ENCODE results near the gene PSMD13.

Gene PSMD13

GRCh38 chr11:203056-203944 is 33.5 kb upstream of the PSMD13 start:
- DNase-seq, result peak in 3 of 10 donors; percentile 4 to 67 (median 53)

DNA sequence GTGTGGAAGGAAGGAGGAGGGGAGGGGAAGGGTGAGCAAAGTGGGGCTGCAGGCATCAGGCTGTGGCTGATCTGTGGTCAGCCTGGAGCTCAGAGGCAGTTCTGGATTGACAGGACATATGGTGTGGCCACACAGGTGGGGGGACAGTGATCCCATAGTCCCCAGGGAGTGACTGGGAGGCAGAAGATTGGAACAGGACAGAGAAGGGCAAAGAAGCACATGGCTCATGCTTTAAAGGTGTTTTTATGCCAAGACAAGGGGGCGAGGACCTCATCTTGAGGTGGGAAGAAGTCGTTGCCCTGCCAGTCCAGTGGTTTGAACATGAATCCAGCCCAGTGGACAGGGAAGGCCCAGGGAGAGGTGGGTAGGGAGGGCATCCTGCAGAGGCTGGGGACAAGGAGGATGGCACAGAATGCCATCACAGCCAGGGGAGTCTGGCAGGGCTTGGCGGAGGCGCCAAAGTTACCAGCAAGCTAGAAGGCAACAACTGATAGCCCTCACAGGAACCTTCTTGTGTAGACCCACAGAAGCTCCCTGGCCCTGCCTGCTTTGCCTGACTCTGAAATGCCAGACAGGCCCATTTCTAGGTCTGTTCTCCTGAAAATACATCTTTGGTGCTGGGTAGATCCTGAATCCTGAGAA is 32.7 kb upstream of the PSMD13 start:
- intact Hi-C loops (cut with DNase I), result no loop called here
- DNase-seq, result peak in 3 of 10 donors; percentile 5 to 29 (median 28)

More at GRCh38 chr11:203056-203944, 33.5 kb upstream of the PSMD13 start:
- intact Hi-C loops (cut with DNase I), result no loop called here

GRCh38 chr11:204587-205109 is 32.1 kb upstream of the PSMD13 start:
- intact Hi-C loops (cut with DNase I), result no loop called here

DNA sequence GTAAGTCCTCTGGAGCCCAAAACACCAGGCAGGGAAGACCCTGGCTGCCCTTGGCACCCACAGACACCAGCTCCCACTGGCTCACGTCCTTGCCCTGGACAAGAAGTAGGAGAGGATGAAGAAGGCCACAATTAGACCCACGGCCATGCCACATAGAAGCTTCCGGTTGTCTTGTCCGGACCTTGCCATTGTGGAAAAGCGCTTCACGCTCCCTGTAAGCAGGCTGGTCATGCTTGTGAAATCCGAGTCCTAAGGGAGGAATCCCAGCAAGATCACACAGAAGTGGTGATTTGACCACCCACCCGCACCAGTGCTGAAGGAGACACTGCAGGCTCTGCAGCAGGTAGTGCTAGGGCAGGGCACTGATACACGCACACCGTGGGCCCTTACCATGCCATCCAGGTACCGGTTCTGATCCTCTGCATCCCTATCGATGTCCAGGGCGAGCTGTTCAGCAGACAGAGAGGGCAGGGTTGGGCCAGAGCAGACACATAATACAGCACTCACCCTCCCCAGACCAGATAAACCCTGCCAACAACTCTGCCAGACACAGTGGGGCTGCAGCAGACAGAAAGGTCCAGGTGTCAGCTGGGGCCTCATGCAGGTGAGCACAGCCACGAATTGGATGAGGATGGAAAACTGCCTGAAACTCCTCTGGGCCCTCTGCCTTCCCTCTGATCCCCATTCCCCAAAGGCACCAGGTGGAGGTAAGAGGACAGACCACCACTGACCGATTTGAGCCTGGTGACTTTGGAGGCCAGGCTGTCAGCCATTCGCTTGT is 31.4 kb upstream of the PSMD13 start:
- DNase-seq, result peak in 2 of 10 donors; percentile 48 to 64
- intact Hi-C loops (cut with DNase I), result loop anchor here (2.0 kb wide), 1 partner anchor 31 kb away; the partner anchor contains the start of genes PSMD13 and SIRT3

More at GRCh38 chr11:204587-205109, 32.1 kb upstream of the PSMD13 start:
- DNase-seq, result peak in 2 of 10 donors; percentile 61 to 62

DNA sequence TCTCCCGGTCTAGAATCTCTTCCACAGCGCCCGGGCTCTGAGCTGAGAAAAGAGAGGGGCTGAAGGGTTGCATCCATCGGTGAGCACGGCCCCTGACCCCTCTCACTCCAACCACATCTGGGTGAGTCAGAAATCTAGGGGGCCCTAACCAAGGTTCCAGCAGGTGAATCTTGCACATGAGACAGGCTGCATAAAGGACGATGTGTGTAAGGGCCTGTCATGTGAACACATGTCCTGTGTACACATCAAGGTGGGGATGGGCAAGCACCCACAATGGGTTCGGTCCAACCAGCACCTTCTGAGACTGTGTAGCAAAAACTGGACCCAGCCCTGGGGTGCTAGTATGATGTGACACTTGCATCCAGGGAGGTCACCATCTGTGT is 30.8 kb upstream of the PSMD13 start:
- peak in 3 of 10 donors; percentile 4 to 33 (median 14) for DNase-seq
- intact Hi-C loops (cut with DNase I), result loop anchor here (2.0 kb wide), 1 partner anchor 31 kb away; the partner anchor contains the start of genes PSMD13 and SIRT3

DNA sequence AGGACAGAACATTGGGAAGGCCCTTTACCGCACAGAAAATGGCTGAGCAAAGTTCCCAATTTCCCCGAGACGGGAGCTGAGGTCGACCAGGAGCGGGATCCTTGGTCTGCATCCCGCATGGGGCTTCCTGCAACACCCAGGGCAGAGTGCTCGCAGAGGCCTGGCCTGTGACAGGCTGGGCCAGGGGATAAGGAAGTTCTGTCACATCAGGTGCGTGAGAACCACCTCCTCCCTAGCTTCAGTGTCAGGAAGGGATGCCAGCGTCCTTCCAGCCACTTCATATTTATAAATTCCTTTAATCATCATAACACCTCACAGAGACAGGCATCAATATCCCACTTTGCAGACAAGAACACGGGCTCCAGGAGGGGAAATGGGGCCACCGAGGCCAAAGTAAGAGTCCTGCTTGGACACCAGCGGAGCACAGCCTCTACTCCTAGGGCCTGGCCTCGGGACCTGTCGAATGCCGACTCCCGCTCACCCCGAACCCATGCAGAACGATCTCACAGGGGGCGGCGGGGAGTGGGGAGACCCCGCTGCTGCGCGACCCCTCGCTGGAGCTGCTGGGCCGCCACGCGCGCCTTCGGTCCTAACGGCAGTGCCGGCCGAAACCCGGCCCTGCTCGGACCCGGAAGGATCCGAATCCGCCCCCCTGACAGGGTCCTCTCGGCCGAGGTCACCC is 30.1 kb upstream of the PSMD13 start:
- intact Hi-C loops (cut with DNase I), result loop anchor here (2.0 kb wide), 1 partner anchor 30 kb away; the partner anchor contains the start of genes PSMD13 and SIRT3
- DNase-seq, result peak in 3 of 10 donors; percentile 15 to 79 (median 55)

DNA sequence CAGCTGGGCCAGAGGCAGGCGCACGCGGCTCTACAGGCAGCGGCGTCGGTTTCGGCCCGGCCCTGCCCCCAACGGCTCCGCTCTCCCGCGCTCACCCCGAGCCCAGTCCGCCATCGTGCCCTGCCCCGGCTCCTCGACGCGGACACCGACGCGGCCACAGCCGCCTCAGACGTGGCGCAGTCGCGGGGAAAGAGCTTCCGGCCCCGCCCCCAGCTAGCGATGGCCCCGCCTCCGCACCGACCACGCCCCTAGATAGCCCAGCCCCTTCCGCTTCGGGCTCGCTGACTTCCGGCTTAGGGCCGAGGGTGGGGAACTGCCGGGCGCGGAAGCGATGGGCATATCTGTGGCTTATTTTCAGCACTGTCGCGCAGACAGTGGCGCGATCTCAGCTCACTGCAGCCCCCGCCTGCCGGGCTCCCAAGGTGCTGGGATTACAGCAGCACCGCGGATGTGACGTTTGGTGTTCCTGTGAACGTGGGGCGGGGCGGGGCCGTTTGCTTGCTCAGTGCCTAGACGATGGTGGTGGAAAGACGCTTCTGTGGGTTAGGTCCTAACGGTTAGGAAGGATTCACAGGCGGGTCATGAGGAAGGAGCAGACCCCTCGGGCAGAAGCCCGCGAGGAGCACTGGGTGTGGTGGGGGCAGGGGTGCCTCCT is 29.4 kb upstream of the PSMD13 start, which contains the start of the genes BET1L and RIC8A:
Gene BET1L (minus strand): TSS at position 192 of the 655 bp plus-strand sequence. CDS start 78 bp downstream, at position 114.
Gene RIC8A (plus strand): TSS at position 501 of the 655 bp plus-strand sequence. CDS start 1,147 bp downstream, outside the sequence.
- intact Hi-C loops (cut with DNase I), result loop anchor here (2.0 kb wide), 1 partner anchor 29 kb away; the partner anchor contains the start of genes PSMD13 and SIRT3
- DNase-seq, result peak; percentile 93 to 100 (median 98)

- peak in 1 of 10 donors; percentile 37 for DNase-seq
- intact Hi-C loops (cut with DNase I), result loop anchor here (2.0 kb wide), 1 partner anchor 29 kb away; the partner anchor contains the start of genes PSMD13 and SIRT3
Measured at GRCh38 chr11:207863-208180, 29.0 kb upstream of the PSMD13 start.

DNA sequence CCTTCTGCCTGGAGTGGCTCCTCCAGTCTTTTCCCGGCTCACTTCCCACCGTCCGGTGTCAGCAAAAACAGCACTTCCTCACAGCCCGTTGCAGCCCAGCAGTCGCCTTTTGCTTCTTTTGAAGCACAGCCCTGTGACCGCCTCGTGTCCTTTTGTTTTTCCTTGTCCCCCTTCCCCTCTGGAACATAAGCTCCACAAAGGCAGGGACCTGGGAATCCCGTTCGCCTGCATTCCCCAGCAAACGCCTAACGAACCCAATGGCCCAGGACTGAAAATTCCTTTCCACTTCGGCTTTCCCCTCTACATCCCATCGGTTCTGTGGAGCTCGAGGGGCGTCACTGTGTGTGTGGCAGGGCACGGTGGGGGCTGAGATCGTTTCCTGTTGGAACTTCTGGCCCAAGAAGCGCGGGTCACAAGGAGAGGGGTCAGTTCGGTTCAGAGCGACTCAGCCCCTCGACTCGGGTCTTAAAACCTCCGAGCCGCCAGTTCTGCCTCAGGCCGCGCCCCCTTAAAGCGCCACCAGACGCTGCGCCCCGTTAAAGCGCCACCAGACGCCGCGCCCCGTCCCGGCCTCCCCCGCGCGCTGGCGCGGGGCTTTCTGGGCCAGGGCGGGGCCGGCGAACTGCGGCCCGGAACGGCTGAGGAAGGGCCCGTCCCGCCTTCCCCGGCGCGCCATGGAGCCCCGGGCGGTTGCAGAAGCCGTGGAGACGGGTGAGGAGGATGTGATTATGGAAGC is 28.4 kb upstream of the PSMD13 start:
- peak; percentile 54 to 96 (median 70) for DNase-seq
- intact Hi-C loops (cut with DNase I), result no loop called here

DNA sequence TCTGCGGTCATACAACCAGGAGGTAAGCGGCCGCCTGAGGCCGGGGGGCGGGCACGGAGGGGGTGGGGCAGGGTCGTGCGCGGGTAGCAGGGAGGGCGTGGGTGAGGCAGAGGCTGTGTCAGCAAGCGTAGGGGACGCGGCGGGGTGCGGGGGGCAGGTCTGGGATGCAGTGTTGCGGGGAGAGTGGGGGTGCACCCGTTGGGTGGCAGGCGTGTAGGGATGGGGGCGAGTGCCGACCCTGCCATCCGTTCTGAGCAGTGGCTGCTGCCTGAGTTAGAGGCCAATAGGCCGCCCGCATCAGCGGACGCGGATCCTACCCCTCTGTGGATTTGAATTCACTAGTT is 27.9 kb upstream of the PSMD13 start:
- intact Hi-C loops (cut with DNase I), result no loop called here
- peak in 1 of 10 donors; percentile 87 for DNase-seq

DNA sequence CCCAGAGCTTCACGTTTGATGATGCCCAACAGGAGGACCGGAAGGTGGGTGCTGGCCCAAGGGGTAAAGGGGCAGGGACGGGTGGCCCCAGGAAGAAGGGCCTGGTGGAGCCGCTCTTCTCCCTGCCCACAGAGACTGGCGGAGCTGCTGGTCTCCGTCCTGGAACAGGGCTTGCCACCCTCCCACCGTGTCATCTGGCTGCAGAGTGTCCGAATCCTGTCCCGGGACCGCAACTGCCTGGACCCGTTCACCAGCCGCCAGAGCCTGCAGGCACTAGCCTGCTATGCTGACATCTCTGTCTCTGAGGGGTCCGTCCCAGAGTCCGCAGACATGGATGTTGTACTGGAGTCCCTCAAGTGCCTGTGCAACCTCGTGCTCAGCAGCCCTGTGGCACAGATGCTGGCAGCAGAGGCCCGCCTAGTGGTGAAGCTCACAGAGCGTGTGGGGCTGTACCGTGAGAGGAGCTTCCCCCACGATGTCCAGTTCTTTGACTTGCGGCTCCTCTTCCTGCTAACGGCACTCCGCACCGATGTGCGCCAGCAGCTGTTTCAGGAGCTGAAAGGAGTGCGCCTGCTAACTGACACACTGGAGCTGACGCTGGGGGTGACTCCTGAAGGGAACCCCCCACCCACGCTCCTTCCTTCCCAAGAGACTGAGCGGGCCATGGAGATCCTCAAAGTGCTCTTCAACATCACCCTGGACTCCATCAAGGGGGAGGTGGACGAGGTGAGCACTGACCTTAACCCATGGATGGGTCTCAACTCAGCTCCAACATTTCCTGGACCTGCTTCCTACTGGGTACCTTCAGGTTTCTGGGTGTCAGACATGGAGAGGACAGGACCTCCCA is 27.3 kb upstream of the PSMD13 start:
- peak in 2 of 10 donors; percentile 68 to 77 for DNase-seq
- intact Hi-C loops (cut with DNase I), result no loop called here

DNA sequence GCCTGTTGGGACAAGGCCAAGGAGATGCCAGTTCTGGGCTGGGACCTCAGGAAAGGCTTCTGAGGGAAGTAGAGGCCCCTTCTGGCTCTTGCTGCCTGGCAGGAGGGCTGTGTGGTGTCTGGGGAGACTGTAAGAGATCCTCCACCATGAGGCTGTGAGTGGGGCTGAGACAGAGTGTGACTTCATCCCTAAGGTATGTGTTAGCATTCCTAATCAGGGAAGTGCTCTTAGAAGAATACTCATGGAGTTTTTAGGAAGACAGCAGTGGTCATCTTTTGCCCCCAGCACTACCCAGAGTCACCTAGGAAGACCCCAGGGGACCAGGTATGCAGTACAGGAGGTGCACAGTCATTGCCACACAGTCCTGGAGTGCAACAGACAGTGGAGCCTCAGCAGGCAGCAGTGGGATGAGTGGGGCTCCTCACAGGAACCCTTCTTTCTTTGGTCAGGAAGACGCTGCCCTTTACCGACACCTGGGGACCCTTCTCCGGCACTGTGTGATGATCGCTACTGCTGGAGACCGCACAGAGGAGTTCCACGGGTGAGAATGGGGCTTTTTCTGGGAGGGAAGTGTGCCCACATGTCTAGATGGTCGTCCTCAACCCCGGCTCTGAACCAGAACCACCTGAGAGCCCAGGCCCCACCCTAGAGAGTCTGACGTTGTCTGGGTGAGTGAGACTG is 26.5 kb upstream of the PSMD13 start:
- intact Hi-C loops (cut with DNase I), result no loop called here
- DNase-seq, result peak in 2 of 10 donors; percentile 27 to 61

GRCh38 chr11:210803-211180 is 26.0 kb upstream of the PSMD13 start:
- peak in 2 of 10 donors; percentile 53 to 77 for DNase-seq
- intact Hi-C loops (cut with DNase I), result no loop called here

DNA sequence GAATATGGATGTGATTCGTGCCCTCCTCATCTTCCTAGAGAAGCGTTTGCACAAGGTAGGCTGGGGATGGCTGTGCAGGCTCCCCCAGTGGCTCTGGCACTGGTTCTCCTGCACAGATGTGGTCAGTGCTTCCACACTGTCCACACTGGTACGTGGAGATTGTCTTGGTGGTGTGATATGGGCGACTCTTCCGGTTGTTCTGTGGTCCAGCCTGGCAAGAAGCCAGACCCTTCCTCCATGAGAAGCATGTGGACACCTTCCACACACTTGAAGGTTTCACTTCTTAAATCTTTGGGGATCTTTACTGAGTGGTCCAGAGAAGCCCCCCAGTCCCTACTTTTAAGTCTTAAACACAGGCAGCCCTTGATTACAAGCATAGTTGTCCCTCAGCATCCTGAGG is 25.5 kb upstream of the PSMD13 start:
- intact Hi-C loops (cut with DNase I), result no loop called here
- peak in 2 of 10 donors; percentile 17 to 45 for DNase-seq

DNA sequence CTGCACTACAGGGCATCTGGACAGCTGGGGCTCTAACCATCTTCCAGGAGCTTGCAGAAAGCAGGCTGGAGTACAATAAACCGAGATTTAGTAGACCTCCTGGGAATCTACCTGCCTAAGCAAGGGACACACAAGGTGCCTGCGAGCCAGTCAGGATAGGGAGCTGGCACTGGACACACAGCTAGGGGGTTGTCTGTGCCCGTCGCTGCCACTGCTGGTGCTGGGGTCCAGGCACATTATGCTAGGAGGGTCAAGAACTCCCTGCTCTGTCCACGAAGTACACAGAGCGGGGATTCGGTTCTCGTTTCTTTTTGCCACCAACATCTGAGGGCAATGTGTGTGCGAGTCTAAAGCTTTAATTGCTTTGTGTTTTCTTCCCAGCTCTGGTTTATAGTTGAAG is 25.0 kb upstream of the PSMD13 start:
- intact Hi-C loops (cut with DNase I), result no loop called here
- DNase-seq, result peak in 1 of 10 donors; percentile 52
